Stromal cell of bone marrow (primary cell): ENCODE measurements around the gene CSNK2B.

Experiments
- DNase-seq: peaks from one replicate; pipeline ENCODE4 v3.0.0-alpha.2; 2012; ENCODE audit warnings: low read depth

Gene CSNK2B

DNA sequence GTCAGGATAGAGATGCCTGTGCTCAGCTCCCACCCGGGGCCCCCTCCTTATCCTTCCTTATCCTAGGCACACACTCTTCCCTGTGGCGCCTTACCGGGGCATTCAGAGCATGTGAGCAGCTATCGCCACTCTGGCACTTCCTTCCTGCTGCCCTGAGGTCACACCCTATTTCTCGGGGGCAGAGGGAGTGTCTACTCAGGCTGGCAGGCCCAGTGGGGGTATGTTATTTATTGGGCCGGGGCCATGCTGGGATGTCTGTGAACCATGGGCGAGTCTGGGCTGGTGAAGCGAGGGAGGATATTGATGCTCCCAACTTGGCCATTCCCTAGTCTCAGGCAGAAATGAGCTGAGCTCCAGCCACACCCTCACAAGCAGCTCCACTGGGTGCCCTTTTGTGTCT, 45.4 kb downstream of the CSNK2B start:
- DNase-seq = no peak

DNA sequence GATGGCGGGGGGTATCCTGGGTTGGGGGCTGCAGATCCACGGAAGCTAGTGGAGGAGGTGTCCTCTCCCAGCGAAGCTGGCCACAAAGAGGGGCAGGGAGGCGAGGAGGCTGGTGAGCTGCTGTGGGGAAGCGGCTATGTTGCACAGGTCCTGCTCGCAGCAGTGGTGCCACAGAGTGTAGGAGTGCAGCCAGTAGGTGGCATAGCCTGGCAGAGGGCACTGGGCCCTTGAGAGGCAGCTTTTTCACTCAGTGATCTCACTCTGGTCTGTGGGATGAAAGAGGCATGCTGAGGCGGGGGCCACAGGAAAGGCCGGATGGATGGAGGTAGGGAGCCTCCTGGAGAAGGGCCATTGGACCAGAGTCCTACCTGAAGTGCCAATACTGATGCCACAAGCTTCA, 46.4 kb downstream of the CSNK2B start:
- DNase-seq = no peak

DNA sequence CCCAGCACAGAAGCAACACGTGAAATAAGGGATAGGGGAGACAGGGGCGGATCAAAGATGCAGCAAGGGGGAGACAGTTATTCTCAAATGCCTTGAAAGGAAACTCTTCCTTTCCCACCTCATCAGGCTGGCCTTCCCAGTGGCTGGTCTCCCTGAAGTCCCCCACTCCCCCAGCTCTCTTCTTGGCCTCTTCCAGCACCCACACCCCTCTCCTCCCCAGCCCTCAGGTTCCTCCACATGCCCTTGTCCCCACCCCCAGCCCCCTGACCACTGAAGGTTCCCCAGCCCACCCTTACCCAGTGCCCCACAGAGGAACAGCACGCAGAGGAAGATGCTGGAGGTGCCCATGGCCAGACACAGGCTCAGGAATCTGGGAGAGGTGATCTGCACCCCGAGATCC, 47.6 kb downstream of the CSNK2B start:
- DNase-seq = no peak

DNA sequence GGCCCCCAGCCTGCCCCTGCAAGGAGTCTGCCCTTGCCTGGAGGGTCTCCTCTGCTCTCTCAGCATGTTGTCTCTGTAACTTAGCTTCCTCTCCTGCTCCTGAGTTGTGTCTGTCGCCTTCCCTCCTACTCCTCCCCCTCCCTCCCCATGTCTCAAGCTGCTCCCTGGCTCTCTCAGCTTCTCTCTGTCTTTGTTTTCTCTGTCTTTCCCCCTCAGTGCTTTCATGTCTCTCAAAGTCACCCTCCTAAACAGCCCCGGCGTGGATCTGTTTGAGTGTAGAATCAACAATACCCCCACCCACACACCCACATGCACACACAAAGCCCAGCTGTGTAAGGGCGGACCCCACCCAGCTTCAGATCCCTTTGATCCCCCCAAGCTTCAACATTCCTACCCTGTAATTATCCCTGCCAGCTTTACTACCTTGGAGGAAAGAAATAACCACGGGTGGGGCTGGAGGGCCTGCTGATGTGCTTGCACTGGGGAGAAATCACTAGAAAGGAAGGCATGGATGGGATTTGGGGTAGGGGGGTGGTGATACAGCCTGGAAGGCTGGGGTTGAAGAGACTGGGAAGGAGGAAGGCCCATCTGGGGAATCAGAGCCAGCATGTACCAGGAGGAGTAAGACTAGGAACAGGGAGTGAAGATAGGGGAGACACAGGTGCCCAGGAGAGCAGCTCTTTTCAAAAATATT, 48.3 kb downstream of the CSNK2B start:
- DNase-seq = no peak

DNA sequence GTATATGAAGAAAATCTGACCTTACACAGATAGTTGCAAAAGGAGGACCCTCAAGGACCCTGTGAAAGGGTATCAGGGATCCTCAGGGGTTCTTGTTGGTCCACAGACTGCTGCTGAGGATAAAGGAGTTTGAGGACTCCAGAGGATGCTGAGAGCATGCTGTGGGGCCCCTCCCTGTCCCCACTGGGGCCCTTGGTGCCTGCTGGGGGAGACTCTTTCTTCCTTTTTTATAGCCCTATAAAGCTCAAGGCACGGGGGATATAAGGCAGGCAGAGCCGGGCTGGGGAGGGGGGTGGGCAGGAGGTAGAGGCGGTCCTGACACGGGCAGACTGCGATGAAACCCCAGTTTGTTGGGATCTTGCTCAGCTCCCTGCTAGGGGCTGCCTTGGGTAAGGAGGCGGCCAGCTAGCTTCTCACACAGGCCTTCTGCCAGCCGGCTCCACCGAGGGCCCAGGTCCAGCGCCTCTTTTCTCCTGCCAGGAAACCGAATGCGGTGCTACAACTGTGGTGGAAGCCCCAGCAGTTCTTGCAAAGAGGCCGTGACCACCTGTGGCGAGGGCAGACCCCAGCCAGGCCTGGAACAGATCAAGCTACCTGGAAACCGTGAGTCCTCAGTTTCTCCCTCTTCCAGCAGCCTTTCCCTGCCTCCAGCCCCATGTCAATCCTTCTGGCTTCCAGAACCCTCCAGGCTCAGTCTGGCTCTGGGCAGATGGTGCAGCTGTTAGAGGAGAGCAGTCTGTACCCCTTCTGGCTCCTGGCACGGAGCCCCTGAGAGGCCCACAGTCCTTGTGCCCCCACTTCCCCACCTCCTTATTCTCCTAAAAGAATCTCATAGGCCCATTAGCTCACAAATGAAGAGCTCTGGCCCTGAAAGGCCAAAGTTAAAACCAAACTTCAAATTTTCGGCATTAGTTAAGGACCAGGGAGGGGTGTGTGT, 49.4 kb downstream of the CSNK2B start, which contains the start of gene LY6G6D:
Gene LY6G6D (plus strand): TSS at position 327 of the 937 bp plus-strand sequence. CDS start 8 bp downstream, at position 335.
- DNase-seq = no peak

DNA sequence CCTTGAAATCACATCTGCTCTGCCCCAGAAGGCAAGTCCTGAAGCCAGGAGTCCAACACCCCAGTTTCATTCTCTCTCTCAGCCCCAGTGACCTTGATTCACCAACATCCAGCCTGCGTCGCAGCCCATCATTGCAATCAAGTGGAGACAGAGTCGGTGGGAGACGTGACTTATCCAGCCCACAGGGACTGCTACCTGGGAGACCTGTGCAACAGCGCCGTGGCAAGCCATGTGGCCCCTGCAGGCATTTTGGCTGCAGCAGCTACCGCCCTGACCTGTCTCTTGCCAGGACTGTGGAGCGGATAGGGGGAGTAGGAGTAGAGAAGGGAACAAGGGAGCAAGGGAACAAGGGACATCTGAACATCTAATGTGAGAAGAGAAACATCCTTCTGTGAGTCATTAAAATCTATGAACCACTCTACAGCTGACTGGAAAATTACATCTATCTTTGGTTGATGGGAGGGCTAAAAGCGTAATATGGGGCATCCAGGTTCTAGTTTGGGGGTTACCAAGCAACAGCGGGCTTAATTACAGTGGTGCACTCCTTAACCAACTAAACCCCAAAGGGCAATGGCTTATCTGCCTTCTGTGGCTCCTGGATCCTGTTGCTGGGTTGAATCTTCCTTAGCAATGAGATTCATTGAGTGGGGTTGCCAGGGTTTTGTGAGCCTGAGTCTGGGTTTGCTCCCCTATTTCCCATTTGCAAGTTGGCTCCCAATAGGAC, 51.8 kb downstream of the CSNK2B start:
- DNase-seq = no peak

DNA sequence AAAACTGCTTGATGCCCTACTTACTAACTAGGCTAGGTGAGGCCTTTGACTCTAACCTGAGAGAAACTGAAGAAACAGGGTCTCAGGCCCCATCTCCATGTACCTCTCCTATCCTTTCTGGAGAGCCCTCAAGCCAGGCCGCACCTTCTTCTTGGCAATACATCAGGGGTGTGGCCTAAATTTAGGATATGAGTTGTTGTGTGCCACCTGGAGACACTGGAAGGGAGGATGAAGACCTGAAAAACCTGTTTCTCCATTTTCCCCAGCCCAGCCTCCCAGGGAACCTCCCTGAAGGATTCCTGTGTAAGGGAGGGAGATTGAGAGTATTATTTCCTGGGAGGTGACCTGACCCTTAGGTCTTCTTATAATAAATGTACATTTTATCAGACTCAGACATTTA, 52.4 kb downstream of the CSNK2B start:
- DNase-seq = no peak

DNA sequence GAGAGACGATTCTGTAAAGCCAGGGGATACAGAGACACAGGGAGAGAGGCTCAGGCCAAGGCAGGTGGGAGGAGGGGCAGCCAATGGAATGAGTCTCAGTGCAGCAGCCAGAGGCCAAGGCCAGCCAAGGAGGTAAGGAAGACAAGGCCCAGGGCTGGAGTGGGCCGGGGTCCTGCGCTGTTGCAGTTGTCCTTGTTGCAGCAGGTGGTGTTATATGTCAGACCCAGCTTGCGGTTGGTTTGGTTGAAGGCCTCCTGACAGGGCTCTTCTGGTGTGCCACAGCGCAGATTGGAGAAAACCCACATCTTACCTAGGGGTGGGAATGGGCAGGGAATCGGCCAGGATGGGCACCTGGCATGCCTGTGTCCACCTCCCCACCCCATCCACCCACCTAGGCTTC, 53.1 kb downstream of the CSNK2B start:
- no peak for DNase-seq
